Activated T-helper 2 cell treated with anti-CD3 and anti-CD28 coated beads, Interferon-gamma antibody, Interleukin-2, Interleukin-4, amounts not matched to agents 10 μg/mL and 5 μg/mL and 100 μg/mL, durations not matched to agents 14 hours and 24 hours and 36 hours (primary cell): ENCODE measurements around the gene SKIC8. TPM values are rescaled to one million over a fixed set of nuclear protein-coding genes. Genes with fewer than 3 reads are reported as not detected.

Experiments used
- DNase-seq: peaks from one replicate; pipeline ENCODE4 v3.0.0; 2021; ENCODE audit warnings: low spot score
- H3K27ac Mint-ChIP-seq: one replicate; pipeline ENCODE4 v1.8.0; 2021; ENCODE audit warnings: mixed read lengths
- H3K27me3 Mint-ChIP-seq: one replicate; pipeline ENCODE4 v1.8.0; 2021; ENCODE audit warnings: low read depth, mixed read lengths
- H3K36me3 Mint-ChIP-seq: one replicate; pipeline ENCODE4 v1.8.0; 2021; ENCODE audit warnings: low read depth, mixed read lengths
- H3K4me1 Mint-ChIP-seq: one replicate; pipeline ENCODE4 v1.8.0; 2021; ENCODE audit warnings: low read depth, mixed read lengths
- H3K4me3 Mint-ChIP-seq: one replicate; pipeline ENCODE4 v1.8.0; 2021; ENCODE audit warnings: low read depth, mild to moderate bottlenecking, moderate library complexity, mixed read lengths
- H3K9me3 Mint-ChIP-seq: one replicate; pipeline ENCODE4 v1.8.0; 2021; ENCODE audit warnings: mixed read lengths
- intact Hi-C: fragments of 100-400 bp; cut with micrococcal nuclease; formaldehyde crosslinking; loops from one replicate; pipeline ENCODE4 v1.15.1; 2023
- total RNA-seq: library from RNA; stranded (reverse); gene quantifications from 2 replicates; pipeline ENCODE4 v1.2.3, GENCODE V29; 2022

The SKIC8 gene
- total RNA-seq, 1 donor from 2014 or later, result 51.2 TPM

GRCh38 chr15:78272776-78273175 lies 26.6 kb downstream of the SKIC8 start:
- no peaks in the 10 kb centered on the region for H3K27me3 Mint-ChIP-seq
- peaks cover 7% of the 10 kb centered on the region for H3K4me1 Mint-ChIP-seq
- intact Hi-C loops, result loop anchor here (10.0 kb wide), 1 partner anchor 222 kb away; no protein-coding TSS in a partner anchor
- peaks cover 48% of the 10 kb centered on the region for H3K36me3 Mint-ChIP-seq
- H3K9me3 Mint-ChIP-seq, result no peaks in the 10 kb centered on the region
- no peak overlapping the region for H3K4me3 Mint-ChIP-seq
- H3K27ac Mint-ChIP-seq, result no peak overlapping the region
- no peak for DNase-seq

- no peak overlapping the region for H3K4me3 Mint-ChIP-seq
- intact Hi-C loops, result loop anchor here (10.0 kb wide), 1 partner anchor 222 kb away; no protein-coding TSS in a partner anchor
- peaks cover 9% of the 10 kb centered on the region for H3K4me1 Mint-ChIP-seq
- peaks cover 52% of the 10 kb centered on the region for H3K36me3 Mint-ChIP-seq
- no peak for DNase-seq
- no peak overlapping the region for H3K27ac Mint-ChIP-seq
- H3K27me3 Mint-ChIP-seq, result no peaks in the 10 kb centered on the region
- H3K9me3 Mint-ChIP-seq, result no peaks in the 10 kb centered on the region
Observed at GRCh38 chr15:78272316-78272715, 27.1 kb downstream of the SKIC8 start.

- Mint-ChIP-seq H3K4me1 (peaks cover 23% of the 10 kb centered on the region), H3K27me3 (no peaks in the 10 kb centered on the region), H3K4me3 (no peak overlapping the region), H3K36me3 (peaks cover 36% of the 10 kb centered on the region), H3K27ac (peak overlapping the region; percentile 16), H3K9me3 (no peaks in the 10 kb centered on the region)
- DNase-seq, result no peak
- intact Hi-C loops, result no loop called here
Observed at GRCh38 chr15:78266806-78267205, 32.6 kb downstream of the SKIC8 start.

- intact Hi-C loops, result no loop called here
- no peaks in the 10 kb centered on the region for H3K9me3 Mint-ChIP-seq
- H3K27me3 Mint-ChIP-seq, result no peaks in the 10 kb centered on the region
Observed at GRCh38 chr15:78266229-78266628, 33.2 kb downstream of the SKIC8 start.

GRCh38 chr15:78265752-78266224 lies 33.6 kb downstream of the SKIC8 start:
- H3K27me3 Mint-ChIP-seq, result no peaks in the 10 kb centered on the region
- H3K36me3 Mint-ChIP-seq, result peaks cover 32% of the 10 kb centered on the region
- DNase-seq, result no peak
- no peaks in the 10 kb centered on the region for H3K9me3 Mint-ChIP-seq
- intact Hi-C loops, result no loop called here
- H3K4me3 Mint-ChIP-seq, result peak overlapping the region; percentile 85
- peaks cover 23% of the 10 kb centered on the region for H3K4me1 Mint-ChIP-seq
- H3K27ac Mint-ChIP-seq, result peak overlapping the region; percentile 70

More at GRCh38 chr15:78266229-78266628, 33.2 kb downstream of the SKIC8 start:
- Mint-ChIP-seq H3K36me3 (peaks cover 32% of the 10 kb centered on the region), H3K4me1 (peaks cover 23% of the 10 kb centered on the region), H3K27ac (peak overlapping the region; percentile 70), H3K4me3 (peak overlapping the region; percentile 85)
- no peak for DNase-seq

GRCh38 chr15:78265137-78265460 lies 34.3 kb downstream of the SKIC8 start:
- Mint-ChIP-seq H3K36me3 (peaks cover 27% of the 10 kb centered on the region), H3K27ac (peak overlapping the region; percentile 70), H3K4me1 (peaks cover 23% of the 10 kb centered on the region), H3K27me3 (no peaks in the 10 kb centered on the region), H3K4me3 (peak overlapping the region; percentile 85), H3K9me3 (no peaks in the 10 kb centered on the region)
- intact Hi-C loops, result no loop called here
- no peak for DNase-seq

- intact Hi-C loops, result no loop called here
- peak within 1 kb of the TSS; percentile 85 for H3K4me3 Mint-ChIP-seq
- no peaks in the 10 kb centered on the region for H3K9me3 Mint-ChIP-seq
- H3K4me1 Mint-ChIP-seq, result peaks cover 21% of the 10 kb centered on the region
- H3K36me3 Mint-ChIP-seq, result peaks cover 23% of the 10 kb centered on the region
- H3K27ac Mint-ChIP-seq, result peak within 1 kb of the TSS; percentile 78
- DNase-seq, result peak; percentile 60
- no peaks in the 10 kb centered on the region for H3K27me3 Mint-ChIP-seq
Observed at GRCh38 chr15:78264304-78265136, 34.9 kb downstream of the SKIC8 start, which contains the start of gene DNAJA4. DNAJA4 (plus strand) TSS chr15:78264562; CDS start chr15:78264764, 202 bp downstream.

GRCh38 chr15:78263907-78264303 lies 35.5 kb downstream of the SKIC8 start:
- intact Hi-C loops, result no loop called here
- no peaks in the 10 kb centered on the region for H3K9me3 Mint-ChIP-seq
- no peaks in the 10 kb centered on the region for H3K27me3 Mint-ChIP-seq
- peak overlapping the region; percentile 63 for H3K4me3 Mint-ChIP-seq
- no peak for DNase-seq
- peaks cover 21% of the 10 kb centered on the region for H3K36me3 Mint-ChIP-seq
- H3K4me1 Mint-ChIP-seq, result peaks cover 19% of the 10 kb centered on the region
- H3K27ac Mint-ChIP-seq, result peak overlapping the region; percentile 62

GRCh38 chr15:78263351-78263781 lies 36.0 kb downstream of the SKIC8 start:
- H3K4me1 Mint-ChIP-seq, result peaks cover 18% of the 10 kb centered on the region
- H3K27me3 Mint-ChIP-seq, result no peaks in the 10 kb centered on the region
- H3K9me3 Mint-ChIP-seq, result no peaks in the 10 kb centered on the region
- peak overlapping the region; percentile 63 for H3K4me3 Mint-ChIP-seq
- H3K27ac Mint-ChIP-seq, result peak overlapping the region; percentile 62
- DNase-seq, result no peak
- intact Hi-C loops, result no loop called here
- H3K36me3 Mint-ChIP-seq, result peaks cover 15% of the 10 kb centered on the region

GRCh38 chr15:78261062-78261461 lies 38.3 kb downstream of the SKIC8 start:
- intact Hi-C loops, result no loop called here
- H3K27me3 Mint-ChIP-seq, result peaks cover 7% of the 10 kb centered on the region
- no peak for DNase-seq
- peaks cover 5% of the 10 kb centered on the region for H3K36me3 Mint-ChIP-seq
- no peak overlapping the region for H3K27ac Mint-ChIP-seq
- H3K9me3 Mint-ChIP-seq, result no peaks in the 10 kb centered on the region
- H3K4me3 Mint-ChIP-seq, result no peak overlapping the region
- peaks cover 9% of the 10 kb centered on the region for H3K4me1 Mint-ChIP-seq

- intact Hi-C loops, result no loop called here
- Mint-ChIP-seq H3K27ac (no peak overlapping the region), H3K4me3 (no peak overlapping the region), H3K9me3 (no peaks in the 10 kb centered on the region), H3K27me3 (peaks cover 7% of the 10 kb centered on the region), H3K4me1 (peaks cover 4% of the 10 kb centered on the region), H3K36me3 (no peaks in the 10 kb centered on the region)
- no peak for DNase-seq
Observed at GRCh38 chr15:78260489-78260888, 38.9 kb downstream of the SKIC8 start.

- intact Hi-C loops, result no loop called here
- peaks cover 1% of the 10 kb centered on the region for H3K4me1 Mint-ChIP-seq
- H3K4me3 Mint-ChIP-seq, result no peak overlapping the region
- H3K9me3 Mint-ChIP-seq, result no peaks in the 10 kb centered on the region
- H3K27me3 Mint-ChIP-seq, result peaks cover 7% of the 10 kb centered on the region
- H3K36me3 Mint-ChIP-seq, result no peaks in the 10 kb centered on the region
- H3K27ac Mint-ChIP-seq, result no peak overlapping the region
- no peak for DNase-seq
Observed at GRCh38 chr15:78259232-78259631, 40.2 kb downstream of the SKIC8 start.

- H3K4me3 Mint-ChIP-seq, result no peak overlapping the region
- peaks cover 7% of the 10 kb centered on the region for H3K27me3 Mint-ChIP-seq
- intact Hi-C loops, result no loop called here
- peaks cover 1% of the 10 kb centered on the region for H3K4me1 Mint-ChIP-seq
- DNase-seq, result no peak
- H3K9me3 Mint-ChIP-seq, result no peaks in the 10 kb centered on the region
- no peak overlapping the region for H3K27ac Mint-ChIP-seq
- no peaks in the 10 kb centered on the region for H3K36me3 Mint-ChIP-seq
Observed at GRCh38 chr15:78257681-78258080, 41.7 kb downstream of the SKIC8 start.
